Measurements from ENCODE around the gene RDH14.
A peak's percentile ranks its signal among the peaks of the same experiment; 100 is the strongest.

Gene RDH14

DNA sequence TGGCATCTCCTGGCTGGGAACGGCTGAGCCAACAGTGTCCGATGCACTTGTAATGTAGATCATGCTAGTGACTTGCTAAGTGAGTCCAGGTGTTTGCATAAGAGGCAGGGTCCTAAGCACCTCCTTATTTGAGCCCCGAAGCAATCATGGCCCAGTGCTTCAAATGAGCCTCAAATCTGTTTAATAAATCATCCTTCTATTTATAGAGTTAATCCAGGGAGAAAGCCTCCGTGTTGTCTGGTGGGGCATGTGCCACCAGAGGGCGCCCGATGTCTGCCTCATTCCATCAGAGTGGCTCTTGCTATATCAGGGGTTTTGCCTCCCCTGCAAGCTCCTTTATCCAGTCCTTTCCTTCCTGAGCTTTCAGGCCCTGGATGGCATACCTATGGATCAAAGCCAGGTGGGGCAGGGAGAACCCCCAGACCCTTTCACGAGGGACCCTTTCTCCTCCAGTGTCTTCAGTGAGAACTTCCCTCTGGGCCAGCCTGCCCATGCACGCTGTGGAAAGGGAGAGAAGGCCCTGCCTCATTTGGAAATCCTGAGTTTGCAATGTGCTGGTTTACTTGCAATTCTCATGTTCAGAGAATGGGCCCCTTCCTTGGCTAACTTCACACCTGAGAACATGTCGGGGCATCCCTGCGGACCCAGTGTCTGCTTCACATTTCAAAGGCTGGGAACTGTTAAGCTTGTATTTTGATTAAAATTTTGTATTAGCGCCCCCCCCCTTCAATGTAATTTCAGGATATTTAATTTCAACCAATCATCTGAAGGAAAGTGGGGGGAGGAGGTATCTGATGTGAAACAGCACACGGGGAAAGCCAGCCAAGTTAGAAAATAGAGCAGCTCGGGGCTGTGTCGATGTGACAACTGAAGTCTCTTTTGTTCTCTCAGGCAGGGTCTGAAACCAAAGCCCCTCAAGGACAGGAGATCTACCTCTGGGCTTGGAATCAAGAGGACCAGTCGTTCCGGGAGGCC is 39.7 kb downstream of the RDH14 start:
- peak; percentile 76 for DNase-seq

DNA sequence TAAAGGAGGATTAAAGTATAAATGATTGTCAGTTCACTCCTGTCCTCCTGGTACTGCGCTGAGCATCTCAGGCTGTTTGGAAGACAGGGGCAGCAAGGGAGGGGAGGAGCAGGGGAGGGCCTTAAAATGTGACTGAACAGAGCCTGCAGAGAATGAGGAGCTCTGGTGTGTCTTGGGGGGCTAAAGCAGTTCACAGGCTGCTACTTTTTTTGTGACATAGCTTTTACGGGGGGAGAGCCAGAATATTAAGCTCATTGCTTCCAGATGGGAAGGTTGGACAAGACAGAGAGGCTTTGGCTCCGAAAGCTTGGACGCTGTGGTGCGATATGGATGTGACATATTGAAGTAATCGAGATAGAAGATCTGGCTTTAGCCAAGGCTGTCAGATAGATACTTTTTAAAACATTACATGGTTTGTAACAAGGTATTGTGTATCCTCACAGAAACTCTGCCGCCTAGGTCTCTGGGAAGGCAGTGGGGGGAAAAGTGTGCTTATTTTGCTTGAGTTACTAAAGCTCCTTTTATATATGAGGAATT is 40.5 kb downstream of the RDH14 start:
- no peak for DNase-seq

DNA sequence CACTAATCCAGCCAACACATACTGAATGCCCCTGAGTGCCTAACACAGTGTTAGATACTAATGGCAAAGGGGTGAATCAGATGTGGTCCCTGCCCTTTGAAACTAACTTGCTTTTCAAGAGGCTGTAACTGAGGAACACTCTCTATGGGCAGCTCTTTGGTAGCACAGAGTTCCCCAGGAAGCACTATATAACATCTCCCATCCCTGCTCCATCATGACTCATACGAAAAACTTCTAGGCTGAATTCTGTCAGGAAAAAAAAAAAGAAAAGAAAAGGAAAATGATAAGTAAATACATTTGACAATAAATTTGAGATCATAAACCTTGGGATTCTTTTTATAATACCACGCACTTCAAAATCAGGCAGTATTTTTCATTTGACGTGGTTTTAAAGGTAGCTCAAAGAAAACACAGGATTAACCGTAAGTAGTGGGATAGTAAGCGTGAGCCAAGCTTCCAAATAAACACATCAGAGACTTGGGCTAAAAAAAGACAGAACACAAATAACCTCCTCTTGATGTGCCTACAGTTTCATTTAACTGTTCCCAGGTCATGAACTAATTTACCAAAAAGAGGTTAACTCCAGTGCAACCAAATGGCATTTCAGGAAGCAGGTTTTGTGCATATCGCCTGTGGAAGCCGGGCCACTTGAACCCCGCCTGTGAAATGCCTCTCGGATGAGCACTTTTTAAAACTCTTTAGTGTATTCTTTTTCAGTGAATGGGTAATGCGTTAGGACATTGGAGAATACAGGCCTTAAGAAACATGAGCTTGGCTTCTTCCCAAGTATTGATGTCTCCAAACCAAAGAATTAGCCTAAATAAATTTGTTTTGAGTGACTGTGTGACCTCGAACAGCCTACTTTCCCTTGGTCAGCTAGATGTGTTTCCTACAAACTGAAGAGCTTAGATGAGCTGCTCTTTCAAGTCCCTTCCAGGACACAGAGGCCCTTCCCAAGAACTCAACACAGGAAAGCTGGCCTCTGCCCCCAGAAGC is 42.0 kb downstream of the RDH14 start:
- no peak for DNase-seq

DNA sequence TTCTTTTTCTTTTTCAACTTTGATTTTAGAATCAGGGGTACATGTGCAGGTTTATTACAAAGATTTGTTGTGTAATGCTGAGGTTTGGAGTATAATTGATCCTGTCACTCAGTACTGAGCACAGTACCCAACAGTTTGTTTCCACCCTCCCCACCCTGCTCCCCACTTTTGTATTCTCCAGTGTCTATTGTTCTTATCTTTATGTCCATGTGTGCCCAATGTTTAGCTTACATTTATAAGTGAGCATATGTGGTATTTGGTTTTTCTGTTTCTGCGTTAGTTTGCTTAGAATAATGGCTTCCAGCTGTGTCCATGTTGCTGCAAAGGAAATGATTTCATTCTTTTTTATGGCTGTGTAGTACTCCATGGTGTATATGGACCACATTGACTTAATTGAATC is 43.1 kb downstream of the RDH14 start:
- DNase-seq: no peak

DNA sequence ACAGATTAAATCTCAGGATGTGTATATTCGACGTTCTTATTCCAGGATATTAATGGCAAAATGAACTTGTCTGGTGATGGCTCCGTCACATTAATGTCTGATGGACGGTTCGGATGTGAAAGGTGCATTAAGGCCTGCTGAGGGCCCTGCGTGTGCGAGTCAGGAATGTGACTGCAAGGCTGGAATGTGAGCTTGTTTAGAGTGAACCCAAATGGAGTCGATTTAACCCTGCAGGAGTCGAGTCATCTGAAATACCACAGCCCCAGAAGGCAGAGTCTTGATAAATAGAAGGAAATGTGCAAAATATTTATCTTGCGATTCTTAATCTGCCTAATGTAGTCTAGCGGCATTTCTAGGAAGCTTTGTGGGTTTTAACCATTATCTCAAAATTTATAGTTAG is 44.3 kb downstream of the RDH14 start:
- DNase-seq: no peak

DNA sequence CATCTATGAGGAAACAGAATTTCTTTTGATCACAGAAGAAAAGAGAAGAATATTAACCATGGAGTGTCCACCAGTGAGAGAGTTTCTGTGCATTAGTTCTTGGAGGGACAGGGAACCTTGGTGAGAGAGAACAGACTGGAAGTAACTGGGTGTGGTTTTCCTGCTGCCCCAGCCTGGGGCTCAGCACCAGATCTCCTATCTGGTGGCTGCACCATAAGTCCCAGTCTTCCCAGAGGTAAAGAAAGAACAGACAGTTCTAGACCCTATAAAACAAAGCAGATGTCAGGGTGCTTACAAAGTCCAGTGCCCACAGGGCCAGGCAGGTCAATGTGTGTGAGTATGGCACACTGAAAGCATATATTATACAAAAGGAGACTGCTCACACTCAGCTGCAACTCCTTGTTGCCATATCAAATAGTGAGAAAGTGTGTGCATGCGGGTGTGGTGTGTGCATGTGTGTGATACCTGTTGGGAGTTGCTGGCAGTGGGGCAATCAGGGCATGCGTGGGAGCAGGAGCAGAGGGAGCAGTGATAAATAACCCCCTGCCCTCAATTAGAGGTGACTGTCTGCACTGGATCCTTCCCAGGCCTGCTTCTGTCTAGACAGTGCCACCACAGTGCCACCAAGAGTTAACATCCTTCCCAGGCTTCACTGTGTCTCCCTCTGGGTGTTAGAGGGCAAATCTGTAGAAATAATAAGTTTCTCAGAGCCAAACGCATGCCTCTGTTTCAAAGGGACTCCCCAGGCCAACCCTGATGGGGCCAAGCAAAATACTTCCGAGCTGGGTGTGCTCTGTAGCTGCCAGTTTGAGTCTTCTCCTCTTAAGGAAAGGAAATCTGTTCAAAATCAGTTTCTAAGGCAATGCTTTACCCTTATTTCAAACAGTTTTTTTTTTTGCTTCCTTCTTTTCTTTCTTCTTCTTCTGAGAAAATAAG is 45.7 kb downstream of the RDH14 start:
- no peak for DNase-seq

DNA sequence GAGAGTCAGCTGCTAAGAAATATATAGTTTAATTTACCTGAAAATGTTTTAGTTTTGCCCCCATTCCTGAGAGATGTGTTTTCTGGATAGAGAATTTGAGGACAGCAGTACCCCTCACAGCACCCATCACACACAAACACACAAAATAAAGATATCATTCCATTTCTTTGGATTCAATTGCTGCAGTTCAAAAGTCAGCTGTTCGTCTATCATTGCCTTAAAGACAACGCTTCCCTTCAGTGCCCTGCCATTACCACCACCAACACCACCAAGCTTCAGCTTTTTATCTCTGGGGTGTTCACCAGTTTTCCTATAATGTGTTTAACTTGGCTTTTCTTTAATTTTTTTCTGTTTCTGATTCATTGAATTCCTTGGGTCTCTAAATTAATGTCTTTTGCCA is 49.7 kb downstream of the RDH14 start:
- no peak for DNase-seq

DNA sequence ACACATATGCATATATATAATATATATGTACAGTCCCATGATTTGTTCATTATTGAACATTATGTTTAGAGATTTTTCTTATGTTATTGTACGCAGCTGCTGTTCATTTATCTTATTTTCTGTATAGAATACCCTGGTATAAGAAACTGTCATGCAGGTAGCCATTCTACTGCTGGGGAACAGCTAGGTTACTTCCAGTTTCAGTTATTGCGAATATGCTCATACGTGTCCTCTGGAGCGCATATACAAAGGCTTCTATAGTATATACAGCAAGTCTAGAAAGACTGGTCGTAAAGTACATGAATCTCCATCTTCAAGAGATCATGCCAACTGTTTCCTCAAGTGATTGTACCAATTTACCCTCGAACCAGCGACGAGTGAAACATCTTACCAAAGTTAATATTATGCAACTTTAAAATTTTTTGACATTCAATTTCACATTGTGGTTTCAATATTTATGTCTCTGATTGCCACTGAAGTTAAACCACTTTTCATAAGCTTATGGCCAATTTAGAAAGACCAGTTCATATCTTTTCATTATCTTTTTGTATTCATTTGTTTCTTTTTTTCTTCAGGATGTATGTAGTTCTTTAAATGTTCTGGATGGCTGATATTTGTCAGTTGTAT is 53.5 kb downstream of the RDH14 start:
- no peak for DNase-seq

DNA sequence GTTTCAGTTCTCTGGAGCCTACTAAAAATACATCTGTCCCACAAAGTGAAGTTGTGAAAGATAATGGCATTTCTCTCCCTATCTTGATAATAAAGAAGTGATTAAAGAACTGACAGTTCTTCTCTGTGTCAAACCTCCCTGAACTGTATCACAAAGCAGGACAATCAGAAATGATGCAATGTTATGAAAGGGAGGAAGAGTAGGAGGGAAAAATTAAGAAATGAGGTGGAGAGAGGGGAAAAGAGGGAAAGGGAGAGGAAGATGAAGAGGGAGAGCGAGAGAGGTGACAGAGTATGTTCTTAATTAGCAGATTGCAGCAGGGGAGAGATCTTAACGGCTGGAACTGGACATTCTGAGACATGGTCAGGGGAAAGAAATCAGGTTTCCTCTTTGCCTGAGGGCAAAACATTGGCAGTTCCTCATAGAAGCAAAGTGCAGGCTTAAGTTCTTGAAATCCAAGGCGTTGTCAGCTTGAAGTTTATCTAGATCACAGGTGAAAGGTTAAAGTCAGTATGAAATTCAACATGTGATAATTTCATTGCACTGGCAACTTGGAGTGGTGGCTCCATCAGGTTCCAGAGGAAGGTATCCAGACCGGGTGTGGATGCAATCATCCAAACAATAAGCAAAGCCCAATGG is 54.6 kb downstream of the RDH14 start:
- DNase-seq: no peak

Data from activated CD4-positive, alpha-beta T cell treated with anti-CD3 and anti-CD28 coated beads, Interleukin-2, amount 50 U/mL, for 1 hour (primary cell).